Stimulated activated CD4-positive, alpha-beta T cell treated with anti-CD3 and anti-CD28 coated beads, Interleukin-2, amount 100 ng/mL, for 48 hours (primary cell): ENCODE data around the gene OBSCN.

ENCODE experiments used
- DNase-seq, 2 donors: peaks; one replicate each; pipeline ENCODE4 v3.0.0-alpha.2; 2020

Gene OBSCN

GRCh38 chr1:228348708-228349467, 141.0 kb downstream of the OBSCN start:
- no peak for DNase-seq

DNA sequence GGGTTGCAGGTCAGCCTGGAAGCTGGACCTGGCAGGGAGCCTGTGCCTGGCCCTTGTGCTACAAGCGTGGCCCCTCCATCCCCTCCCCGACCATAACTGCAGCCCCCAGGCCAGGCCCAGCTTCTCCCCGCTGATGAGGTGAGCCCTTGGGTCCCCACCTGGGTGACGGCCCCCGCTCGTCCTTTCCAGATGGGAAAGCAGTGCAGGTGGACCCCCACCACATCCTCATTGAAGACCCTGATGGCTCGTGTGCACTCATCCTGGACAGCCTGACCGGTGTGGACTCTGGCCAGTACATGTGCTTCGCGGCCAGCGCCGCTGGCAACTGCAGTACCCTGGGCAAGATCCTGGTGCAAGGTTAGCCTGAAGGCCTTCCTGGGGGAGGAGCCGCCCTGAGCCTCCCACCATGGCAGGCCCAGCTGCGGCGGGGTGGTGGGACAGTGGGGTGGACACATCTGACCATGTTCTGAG, 141.9 kb downstream of the OBSCN start:
- no peak for DNase-seq

- DNase-seq, result no peak
Measured at GRCh38 chr1:228350179-228350742, 142.4 kb downstream of the OBSCN start.

- DNase-seq, result no peak
Measured at GRCh38 chr1:228350831-228351781, 143.3 kb downstream of the OBSCN start.

DNA sequence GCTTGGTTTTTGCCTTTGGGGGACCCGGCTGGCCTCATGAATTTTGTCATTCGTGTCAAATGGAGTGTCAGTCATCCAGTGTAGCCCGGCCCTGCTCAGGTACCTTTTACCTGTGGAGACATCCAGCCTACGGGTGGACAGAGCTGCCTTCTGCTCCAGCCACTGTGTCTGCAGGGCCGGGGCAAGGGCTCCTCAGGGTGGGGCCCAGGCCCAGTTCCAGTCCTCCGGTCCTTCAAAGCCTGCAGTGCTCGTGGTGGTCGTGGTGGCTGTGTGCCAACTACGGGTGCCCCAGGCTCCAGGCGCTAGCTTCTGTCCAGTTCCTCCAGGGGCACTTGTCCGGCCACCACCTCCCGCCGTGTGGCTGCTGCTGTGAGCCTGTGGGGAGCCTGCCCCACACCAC, 144.0 kb downstream of the OBSCN start:
- DNase-seq, result no peak

DNA sequence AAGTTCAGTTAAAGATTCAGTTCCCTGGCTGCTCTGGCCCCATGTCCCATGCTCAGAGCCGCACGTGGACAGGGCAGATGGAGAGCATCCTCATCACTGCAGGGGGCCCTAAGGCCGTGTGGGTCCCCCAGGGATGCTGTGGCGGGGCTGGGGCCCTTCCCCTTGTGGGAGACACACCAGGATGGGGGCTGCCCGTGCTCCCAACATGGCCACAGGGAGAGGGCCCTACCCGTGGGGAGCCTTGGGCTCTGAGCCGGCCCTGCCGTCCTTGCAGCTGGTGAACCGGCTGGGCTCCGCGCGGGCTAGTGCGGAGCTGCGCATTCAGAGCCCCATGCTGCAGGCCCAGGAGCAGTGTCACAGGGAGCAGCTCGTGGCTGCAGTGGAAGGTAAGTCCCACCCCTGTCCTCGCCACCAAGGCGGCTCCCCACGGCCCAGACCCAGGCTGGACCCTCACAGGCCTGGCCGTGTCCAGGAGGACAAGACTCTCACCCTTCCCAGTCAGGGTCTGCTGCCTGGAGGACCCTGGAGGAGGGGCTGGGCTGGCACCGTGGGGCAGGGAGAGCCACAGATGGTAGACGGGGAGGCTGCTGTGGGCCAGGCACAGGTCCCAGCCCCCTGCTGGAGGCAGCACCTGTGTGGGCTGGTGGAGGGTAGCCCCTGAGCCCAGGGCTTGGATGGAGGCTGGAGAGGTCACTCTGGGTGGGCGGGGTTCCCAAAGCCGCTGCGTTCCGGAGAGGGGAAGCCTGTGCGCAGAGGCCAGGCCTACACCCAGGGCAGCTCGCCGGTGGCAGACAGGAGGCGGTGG, 145.0 kb downstream of the OBSCN start:
- DNase-seq, result no peak

DNA sequence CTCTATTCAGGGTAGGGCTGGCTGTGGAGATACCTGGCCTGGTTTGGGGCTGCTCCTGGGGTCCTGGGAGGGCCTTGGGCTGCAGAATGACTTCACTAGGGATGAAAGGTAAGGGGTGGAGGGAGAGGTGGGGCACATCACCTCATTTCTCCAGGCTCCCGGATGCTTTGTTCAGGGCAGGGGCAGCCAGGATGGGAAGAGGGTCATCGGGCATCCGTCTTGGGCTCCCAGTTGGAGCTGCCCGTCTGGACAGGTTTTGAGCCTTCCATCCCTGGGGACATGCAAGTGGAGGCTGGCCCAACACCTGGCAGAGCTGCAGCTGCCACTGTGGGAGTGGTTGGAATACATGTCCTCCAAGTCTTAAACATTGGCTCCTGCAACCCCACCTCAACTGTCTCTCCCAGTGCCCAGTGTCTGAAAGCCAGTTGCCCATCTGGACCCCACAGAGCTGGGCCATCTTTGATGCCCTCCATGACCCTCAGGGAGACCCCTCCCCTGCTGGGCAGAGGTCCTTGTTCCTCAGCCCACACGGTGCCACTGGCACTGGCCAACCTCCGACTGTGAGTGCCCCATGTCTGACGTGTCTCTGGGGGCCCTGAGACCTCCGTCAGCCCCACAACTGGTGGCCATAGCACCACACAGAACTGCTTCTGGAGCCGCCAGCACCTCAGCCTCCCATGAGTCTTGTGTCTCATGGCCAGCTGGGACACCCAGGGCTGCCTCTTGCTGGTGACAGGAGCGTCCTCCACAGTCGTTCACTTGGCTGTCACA, 145.9 kb downstream of the OBSCN start:
- DNase-seq, result no peak

DNA sequence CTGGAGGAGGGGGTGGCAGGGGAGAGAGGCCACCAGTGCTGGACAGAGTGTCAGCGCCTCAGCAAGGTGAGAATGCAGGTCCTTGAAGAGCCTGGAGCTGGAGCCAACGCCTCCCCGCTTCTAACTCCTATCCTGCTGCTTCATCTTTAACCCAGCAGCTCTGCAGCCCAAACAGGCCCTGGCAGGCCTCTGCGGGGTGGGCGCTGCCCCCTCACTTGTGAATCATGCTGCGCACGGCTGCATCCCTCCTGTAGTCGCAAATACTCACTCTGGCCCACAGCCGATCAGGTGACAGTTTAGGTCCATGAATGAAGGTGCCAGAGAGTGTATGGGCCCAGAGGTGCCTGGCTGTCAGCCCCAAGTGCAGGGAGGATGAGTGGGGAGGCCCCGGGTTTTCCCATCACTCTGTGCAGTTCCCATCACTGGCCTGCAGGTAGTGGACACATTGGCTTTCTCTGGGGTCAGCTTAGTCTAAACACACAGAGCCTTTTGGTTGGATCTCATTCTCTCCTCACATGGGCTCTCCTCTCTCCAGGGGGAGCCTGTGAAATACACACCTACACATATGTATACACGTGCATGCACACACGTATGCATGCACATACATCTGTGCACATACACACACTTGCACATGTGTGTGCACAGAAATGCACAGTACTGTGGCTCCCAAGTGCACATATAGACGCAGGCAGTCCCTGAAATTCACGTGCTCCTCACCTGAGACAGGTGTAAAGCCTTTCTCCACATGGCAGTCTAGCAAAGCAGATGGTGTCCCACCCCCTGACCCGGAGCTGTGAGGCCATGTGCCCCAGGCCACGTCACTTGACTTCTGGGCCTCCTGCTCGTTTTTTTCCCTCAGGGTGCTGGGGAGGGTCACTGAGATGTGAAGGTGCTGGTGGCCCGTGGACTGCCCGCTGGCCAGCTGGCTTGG, 146.8 kb downstream of the OBSCN start:
- DNase-seq, result no peak

DNA sequence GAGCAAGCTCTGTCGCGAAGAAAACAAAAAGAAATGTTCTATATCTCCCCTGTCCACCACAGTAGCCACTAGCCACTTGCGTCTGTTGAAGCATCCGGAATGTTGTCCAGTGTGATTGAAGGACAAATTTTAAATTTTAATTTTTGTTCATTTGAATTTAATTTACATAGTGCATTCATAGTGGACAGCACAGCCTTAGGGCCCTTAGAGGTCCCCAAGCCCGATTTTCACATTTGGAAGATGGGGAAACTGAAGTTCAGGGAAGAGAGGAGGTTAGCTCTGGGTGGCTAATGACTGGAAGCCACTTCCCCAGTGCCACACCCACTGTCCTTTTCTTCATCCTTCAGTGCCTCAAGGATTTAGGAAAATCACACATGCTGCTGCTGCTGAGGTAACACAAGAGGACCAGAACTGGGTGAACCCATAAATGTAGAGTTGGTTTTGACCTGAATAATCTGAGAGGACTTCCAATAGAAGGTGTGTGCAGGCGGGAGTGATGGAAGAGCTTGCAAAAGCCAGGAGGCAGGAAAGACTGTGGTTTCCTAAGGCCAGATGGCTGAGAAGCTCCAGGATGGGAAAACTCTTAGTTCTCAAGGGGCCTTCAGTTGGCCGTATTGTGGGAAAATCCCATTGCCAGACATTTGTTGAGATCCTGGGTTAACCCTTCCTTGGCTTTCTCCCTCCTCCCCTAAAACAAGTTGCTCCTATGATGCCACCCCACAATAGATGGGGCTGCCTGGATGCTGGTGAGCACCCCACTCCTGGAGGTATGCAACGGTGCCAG, 149.2 kb downstream of the OBSCN start:
- DNase-seq, result no peak

DNA sequence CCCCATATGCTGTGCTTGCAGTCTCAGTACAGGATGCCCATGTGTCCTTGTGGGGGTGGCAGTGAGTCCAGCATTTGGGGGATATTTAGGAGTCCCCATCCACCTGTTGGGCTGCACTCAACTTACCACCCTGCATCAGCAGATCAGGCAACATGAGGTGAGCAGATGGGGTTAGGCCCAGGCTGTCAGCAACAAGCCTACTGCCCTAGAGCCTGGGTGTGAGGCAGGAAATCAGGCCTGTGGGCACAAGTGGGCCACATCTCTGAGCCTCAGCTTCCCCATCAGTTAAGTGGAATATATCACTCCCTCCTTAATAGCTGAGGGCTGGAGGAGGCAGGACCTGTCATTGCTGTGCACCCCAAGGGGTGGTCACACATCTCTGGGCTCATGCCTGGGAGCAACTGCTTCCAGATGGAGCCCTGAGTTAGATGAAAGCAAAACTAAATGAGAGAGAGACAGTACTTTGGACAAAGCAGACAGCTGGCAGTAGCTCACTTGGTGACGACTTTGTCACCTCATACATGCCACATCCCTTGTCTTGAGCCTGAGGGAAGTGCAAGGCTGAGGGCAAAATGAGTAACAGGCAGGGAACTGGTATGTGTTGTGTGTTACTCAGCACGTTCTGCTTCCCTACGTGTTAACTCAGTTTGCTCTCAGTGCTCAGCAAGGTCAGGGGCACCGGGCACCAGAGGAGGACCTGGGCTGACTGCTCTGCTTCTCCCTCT, 150.4 kb downstream of the OBSCN start:
- no peak for DNase-seq

DNA sequence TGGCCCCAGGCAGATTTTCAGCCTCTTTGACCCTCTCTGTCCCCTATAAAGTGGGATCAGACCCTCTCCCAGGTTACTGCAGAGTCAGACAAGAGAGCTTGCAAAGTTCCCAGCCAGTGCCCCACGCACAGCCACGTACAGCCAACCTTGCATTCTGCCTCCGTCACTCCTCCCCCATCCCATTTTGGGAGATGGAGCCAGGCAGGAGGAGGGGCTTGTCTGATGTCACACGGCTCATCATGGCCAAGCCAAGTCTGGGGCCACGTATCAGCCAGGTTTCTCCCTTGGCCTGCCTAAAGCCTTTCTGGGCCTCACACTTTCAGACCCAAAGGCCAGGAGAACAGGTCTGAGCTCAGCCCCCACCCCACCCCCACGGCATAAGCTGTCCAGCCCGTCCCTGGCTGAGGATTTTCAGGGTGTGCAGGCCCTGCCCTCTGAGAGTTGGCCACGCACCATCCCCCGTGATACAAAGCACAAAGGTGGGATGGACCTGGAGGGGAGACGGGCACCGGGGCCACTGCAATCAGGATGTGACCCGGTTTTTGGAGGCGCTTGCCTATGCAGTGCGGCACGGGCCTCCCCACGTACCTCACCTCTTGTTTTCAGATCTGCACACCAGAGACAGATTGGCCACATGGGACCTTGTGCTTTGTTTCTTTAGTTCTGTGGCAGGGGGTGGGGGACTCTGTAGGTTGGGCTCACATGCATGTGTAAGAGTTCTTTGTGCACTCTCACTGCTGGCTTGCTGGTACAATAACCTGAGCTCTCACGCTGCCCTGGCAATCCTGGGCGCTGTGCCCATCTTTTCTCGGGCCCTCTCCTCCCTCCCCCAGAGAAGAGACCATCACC, 151.1 kb downstream of the OBSCN start:
- DNase-seq, result no peak

DNA sequence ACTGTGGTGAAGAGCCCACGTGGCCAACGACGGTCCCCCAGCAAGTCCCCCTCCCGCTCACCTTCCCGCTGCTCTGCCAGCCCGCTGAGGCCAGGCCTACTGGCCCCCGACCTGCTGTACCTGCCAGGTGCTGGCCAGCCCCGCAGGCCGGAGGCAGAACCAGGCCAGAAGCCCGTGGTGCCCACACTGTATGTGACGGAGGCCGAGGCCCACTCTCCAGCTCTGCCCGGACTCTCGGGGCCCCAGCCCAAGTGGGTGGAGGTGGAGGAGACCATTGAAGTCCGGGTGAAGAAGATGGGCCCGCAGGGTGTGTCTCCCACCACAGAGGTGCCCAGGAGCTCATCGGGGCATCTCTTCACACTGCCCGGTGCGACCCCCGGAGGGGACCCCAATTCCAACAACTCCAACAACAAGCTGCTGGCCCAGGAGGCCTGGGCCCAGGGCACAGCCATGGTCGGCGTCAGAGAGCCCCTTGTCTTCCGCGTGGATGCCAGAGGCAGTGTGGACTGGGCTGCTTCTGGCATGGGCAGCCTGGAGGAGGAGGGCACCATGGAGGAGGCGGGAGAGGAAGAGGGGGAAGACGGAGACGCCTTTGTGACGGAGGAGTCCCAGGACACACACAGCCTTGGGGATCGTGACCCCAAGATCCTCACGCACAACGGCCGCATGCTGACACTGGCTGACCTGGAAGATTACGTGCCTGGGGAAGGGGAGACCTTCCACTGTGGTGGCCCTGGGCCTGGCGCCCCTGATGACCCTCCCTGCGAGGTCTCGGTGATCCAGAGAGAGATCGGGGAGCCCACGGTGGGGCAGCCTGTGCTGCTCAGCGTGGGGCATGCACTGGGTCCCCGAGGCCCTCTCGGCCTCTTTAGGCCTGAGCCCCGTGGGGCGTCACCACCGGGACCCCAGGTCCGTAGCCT, 152.0 kb downstream of the OBSCN start:
- DNase-seq, result no peak

DNA sequence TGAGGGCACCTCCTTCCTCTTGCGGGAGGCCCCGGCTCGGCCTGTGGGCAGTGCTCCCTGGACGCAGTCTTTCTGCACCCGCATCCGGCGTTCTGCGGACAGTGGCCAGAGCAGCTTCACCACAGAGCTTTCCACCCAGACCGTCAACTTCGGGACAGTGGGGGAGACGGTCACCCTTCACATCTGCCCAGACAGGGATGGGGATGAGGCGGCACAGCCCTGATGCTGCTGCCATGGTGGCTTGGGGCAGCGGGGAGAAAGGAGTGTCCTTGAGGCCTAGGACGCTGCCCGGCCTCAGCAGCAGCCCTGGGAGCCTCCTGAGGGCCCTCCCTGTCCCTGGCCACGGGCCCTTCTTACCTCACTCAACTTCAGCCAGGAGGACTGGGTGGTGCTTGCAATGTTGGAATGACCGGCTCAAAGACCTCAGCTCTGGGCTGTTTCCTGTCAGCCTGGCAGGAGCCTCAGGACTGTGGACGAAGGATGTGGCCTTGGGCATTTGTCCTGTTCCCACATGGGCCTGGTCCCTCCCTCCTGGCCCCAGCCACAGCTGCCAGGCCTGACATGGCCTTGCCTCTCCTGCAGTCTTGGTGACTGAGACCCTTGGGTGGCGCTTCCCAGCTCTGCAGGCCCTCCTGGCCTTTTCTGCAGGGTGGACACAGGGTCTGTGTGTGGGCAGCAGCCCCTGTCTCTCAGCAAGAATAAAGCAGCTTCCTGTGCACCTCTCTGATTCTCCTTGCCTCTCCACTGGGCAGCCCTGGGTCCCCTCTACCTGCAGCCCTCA, 152.9 kb downstream of the OBSCN start:
- DNase-seq, result no peak

GRCh38 chr1:228361314-228362140, 153.7 kb downstream of the OBSCN start:
- DNase-seq, result no peak
